OCI-LY7 (cell line): Measurements from ENCODE around the gene TBC1D17.

Experiments
- EZH2phosphoT487 ChIP-seq: fragments of 200-600 bp; sonication (generic); IDR thresholded peaks from 2 replicates; pipeline ENCODE4 v1.6.1; 2018; ENCODE audit warnings: low read depth, borderline replicate concordance, mild to moderate bottlenecking, mixed run types, antibody characterized with exemption, low read length, moderate library complexity, mixed read lengths
- TF ChIP-seq, protein P1 (sequence below): fragments of 200-600 bp; sonication (generic); conservative IDR thresholded peaks from 2 replicates; pipeline ENCODE4 v1.5.1; 2014; ENCODE audit warnings: mild to moderate bottlenecking, antibody characterized with exemption, low read length, moderate library complexity, mixed read lengths

DNA sequence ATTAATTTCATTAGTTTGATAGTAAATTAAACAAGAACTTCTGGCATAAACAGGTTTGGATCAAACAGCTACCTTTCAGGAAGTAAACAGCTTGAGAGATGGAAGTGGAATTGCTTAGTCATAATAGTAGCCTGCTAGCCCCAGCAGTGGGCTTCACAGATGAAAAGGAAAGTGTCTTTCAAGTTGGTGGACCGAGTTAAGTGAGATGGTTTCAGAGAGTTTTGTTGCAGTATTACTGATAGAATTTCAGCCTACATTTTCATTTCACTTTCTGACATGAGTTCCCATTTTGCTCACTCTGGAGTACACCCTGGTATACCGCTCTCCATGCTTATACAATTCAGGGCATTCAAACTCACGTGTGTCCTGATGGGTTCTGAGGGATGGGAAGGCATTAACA, 28.6 kb upstream of the TBC1D17 start:
- TF ChIP-seq, protein P1, sequence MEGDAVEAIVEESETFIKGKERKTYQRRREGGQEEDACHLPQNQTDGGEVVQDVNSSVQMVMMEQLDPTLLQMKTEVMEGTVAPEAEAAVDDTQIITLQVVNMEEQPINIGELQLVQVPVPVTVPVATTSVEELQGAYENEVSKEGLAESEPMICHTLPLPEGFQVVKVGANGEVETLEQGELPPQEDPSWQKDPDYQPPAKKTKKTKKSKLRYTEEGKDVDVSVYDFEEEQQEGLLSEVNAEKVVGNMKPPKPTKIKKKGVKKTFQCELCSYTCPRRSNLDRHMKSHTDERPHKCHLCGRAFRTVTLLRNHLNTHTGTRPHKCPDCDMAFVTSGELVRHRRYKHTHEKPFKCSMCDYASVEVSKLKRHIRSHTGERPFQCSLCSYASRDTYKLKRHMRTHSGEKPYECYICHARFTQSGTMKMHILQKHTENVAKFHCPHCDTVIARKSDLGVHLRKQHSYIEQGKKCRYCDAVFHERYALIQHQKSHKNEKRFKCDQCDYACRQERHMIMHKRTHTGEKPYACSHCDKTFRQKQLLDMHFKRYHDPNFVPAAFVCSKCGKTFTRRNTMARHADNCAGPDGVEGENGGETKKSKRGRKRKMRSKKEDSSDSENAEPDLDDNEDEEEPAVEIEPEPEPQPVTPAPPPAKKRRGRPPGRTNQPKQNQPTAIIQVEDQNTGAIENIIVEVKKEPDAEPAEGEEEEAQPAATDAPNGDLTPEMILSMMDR = no peak
- no peak for TF ChIP-seq EZH2phosphoT487
